Type B pancreatic cell (in vitro differentiated cells): ENCODE measurements around the gene PROSER3. TPM values are rescaled to one million over a fixed set of nuclear protein-coding genes. Genes with fewer than 3 reads are reported as not detected.

Experiments used
- DNase-seq: peaks from one replicate; pipeline ENCODE4 v3.0.0; 2021; ENCODE audit warnings: mixed read lengths; ENCODE audit not compliant: unreplicated experiment; ENCODE audit errors: extremely low spot score
- H3K27ac Mint-ChIP-seq: 2 replicates; pipeline ENCODE4 v1.8.0; 2021; ENCODE audit warnings: mild to moderate bottlenecking, mixed read lengths
- H3K27me3 Mint-ChIP-seq: 2 replicates; pipeline ENCODE4 v1.8.0; 2021; ENCODE audit warnings: mixed read lengths
- H3K36me3 Mint-ChIP-seq: 2 replicates; pipeline ENCODE4 v1.8.0; 2021; ENCODE audit warnings: mixed read lengths
- H3K4me1 Mint-ChIP-seq: one replicate; pipeline ENCODE4 v1.8.0; 2021; ENCODE audit warnings: mixed read lengths; ENCODE audit not compliant: unreplicated experiment
- H3K4me3 Mint-ChIP-seq: 2 replicates; pipeline ENCODE4 v1.8.0; 2021; ENCODE audit warnings: mild to moderate bottlenecking, mixed read lengths
- H3K9me3 Mint-ChIP-seq: 2 replicates; pipeline ENCODE4 v1.8.0; 2021; ENCODE audit warnings: mixed read lengths
- CTCF ChIP-seq: fragments of 200-600 bp; sonication (generic); conservative IDR thresholded peaks from 2 replicates; pipeline ENCODE4 v1.5.0; 2021; ENCODE audit warnings: antibody characterized with exemption, mild to moderate bottlenecking
- total RNA-seq: library from RNA; stranded (reverse); gene quantifications from 2 replicates; pipeline ENCODE4 v1.2.1, GENCODE V29; 2021; ENCODE audit warnings: low replicate concordance

PROSER3 gene
- total RNA-seq, 1 donor from 2014 or later: 48.0 TPM

GRCh38 chr19:35788205-35788960, 30.4 kb downstream of the PROSER3 start:
- DNase-seq: no peak
- no peak overlapping the region for H3K4me3 Mint-ChIP-seq
- no peaks in the 10 kb centered on the region for H3K36me3 Mint-ChIP-seq
- no peak overlapping the region for H3K27ac Mint-ChIP-seq
- no peak for TF ChIP-seq CTCF
- no peaks in the 10 kb centered on the region for H3K27me3 Mint-ChIP-seq
- no peaks in the 10 kb centered on the region for H3K9me3 Mint-ChIP-seq
- H3K4me1 Mint-ChIP-seq: no peaks in the 10 kb centered on the region

DNA sequence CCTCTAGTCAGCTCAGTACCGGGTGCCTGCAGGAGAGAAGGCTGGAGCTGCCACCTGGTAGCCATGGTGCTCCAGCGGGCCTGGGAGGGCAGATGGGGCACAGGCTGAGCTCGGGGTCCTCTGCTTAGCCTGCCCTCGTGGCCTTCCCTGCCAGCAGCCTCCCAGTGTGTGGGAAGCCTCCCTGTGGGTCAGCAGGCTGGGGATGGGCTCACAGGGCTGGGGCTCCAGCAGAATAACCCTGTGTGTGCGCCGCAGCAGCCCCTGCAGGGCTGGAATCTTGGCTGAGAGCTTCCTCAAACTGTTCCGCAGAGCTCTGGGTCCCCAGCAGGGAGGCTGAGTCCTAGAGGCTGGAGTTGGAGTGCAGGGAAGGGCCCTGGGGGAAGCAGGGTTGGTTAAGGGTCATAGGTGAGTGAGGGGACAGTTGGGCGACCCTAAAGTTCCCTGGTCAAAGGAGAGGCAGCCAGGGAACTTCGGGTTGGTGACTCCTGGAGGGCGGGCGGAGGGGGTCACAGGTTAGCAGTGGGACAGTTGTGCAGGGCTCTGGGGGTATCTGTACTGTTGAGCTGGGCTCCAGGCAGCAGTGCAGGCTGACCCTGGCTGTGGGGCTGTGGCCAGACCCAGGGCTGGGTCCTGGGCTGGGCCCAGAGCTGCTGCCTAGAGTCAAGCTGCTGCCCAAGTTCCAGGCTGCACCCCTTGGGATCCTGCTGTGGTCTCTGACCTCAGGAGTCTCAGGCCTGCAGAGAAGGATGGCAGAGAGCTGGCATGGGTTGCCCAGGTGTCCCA, 31.4 kb downstream of the PROSER3 start:
- Mint-ChIP-seq H3K27ac (no peak overlapping the region), H3K9me3 (no peaks in the 10 kb centered on the region), H3K36me3 (no peaks in the 10 kb centered on the region), H3K27me3 (peaks cover 5% of the 10 kb centered on the region), H3K4me3 (no peak overlapping the region), H3K4me1 (no peaks in the 10 kb centered on the region)
- no peak for DNase-seq
- TF ChIP-seq CTCF: no peak

- H3K4me1 Mint-ChIP-seq: no peaks in the 10 kb centered on the region
- H3K27me3 Mint-ChIP-seq: peaks cover 7% of the 10 kb centered on the region
- no peaks in the 10 kb centered on the region for H3K9me3 Mint-ChIP-seq
Observed at GRCh38 chr19:35789978-35790944, 32.3 kb downstream of the PROSER3 start.

GRCh38 chr19:35790981-35791813, 33.2 kb downstream of the PROSER3 start:
- no peak overlapping the region for H3K4me3 Mint-ChIP-seq
- no peak overlapping the region for H3K27ac Mint-ChIP-seq
- peaks cover 13% of the 10 kb centered on the region for H3K27me3 Mint-ChIP-seq
- H3K36me3 Mint-ChIP-seq: no peaks in the 10 kb centered on the region
- DNase-seq: no peak
- H3K4me1 Mint-ChIP-seq: no peaks in the 10 kb centered on the region
- peak; percentile 17 for TF ChIP-seq CTCF
- H3K9me3 Mint-ChIP-seq: no peaks in the 10 kb centered on the region

More at GRCh38 chr19:35789978-35790944, 32.3 kb downstream of the PROSER3 start:
- DNase-seq: no peak
- H3K27ac Mint-ChIP-seq: no peak overlapping the region
- TF ChIP-seq CTCF: no peak
- no peaks in the 10 kb centered on the region for H3K36me3 Mint-ChIP-seq
- no peak overlapping the region for H3K4me3 Mint-ChIP-seq
